GM18517 (cell line): ENCODE data around the gene LRBA.

Experiments
- ATAC-seq: cut with Tn5 transposase; IDR thresholded peaks from one replicate; pipeline ENCODE4 v1.9.1; 2021; ENCODE audit warnings: mild to moderate bottlenecking, moderate library complexity; ENCODE audit not compliant: unreplicated experiment

LRBA gene

DNA sequence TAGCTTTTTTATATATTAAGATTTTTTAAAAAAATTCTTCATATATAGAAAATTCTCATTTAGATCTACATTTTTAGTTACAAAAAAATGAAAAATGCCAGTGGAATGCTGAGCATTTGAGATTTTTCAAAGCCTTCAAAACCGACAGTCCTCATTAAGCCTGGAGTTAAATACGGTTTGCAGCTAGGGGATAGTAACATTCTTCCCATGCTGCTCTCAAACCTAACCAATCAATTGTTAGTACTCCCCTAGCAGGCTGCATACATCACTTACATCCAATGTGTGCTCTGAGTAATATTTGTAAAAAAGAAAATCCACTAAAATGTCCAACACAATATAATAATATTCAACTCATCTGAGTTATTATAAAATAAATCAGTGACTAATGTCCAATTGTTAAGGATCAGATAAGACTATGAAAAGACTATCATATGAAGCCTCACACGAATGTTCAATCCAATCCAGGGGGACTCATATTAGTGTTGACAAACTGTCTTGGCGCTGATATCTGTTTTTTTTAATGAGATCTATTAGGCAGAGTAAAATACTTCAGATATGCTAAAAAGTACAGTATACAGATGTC lies 660.8 kb downstream of the LRBA start:
- no peak for ATAC-seq

DNA sequence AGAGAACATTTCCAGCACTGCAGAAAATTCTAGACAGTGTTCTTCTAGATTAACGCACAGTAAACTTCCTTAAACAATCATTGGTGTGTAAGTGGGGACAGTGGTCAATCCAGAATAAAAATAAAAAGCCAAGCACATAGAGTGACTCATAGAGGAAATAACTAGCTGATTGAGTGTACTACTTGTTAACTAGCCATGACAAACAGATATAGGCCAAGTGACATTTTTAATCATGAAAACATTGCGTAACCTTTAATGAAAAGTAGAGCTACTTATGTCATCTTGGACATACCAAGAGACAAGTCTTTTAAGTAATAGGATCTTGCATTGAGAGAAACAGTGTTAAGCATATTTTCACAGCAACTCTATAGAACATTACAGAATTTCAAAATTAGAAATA lies 667.0 kb downstream of the LRBA start:
- no peak for ATAC-seq

DNA sequence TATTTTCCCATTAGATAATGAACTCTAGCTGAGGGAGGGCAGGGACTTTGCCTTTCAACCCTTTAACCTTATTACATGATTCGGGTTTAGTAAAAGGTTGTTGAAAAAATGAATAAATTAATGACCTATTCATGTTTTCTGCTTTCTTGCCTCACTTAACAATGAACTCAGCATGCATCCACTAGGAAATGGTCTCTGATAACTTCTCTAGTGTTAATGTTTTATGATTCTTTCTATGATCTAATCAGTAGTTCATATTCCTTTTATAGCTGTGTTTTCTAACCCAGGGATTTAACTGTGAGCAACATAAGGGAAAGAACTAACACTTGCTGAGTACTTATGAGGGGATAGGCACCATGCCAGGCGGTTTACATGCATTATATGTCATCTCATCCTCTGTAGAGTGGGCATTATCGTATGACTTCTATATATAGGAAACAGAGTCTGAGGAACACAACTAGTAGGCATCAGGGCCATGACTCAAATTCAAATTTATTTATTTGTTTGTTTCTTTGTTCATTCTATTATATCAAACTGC lies 669.8 kb downstream of the LRBA start:
- no peak for ATAC-seq

DNA sequence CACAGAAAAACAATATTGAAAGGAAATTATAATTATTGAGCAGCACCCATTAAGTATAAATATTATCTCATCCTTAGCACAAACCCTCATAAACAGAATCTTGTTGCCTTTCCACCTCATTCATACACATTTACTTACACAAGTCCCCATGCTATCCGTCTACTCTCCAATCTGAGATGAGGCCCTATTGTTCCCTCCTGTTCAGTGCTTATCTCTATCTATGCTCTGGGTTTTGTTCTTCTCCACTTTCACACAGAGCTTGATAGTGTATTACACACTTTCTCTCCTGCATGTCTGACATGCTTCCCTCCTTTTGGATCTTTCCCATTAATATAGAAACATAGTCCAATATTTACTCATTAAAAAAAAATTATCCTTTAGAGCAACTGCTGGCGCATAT lies 671.3 kb downstream of the LRBA start:
- ATAC-seq = no peak

DNA sequence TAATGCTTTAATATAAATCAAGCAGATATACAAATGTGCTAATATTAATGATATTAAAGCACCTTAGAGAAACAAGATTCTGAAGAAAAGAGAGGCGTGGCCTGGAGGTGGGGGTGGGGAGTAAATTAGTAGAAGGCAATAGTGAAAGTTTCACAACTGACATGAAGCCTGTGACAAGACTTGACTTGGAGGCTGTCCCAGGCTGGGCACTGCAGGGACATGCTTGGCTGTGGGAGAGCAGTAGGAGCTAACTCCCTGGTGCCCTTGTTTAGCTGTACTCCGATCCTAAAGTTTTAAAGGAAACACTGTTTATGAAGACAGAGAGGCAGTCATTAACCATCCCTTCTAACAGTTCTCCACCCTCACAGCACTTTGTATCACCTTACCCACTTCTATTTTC lies 672.1 kb downstream of the LRBA start:
- ATAC-seq = no peak

DNA sequence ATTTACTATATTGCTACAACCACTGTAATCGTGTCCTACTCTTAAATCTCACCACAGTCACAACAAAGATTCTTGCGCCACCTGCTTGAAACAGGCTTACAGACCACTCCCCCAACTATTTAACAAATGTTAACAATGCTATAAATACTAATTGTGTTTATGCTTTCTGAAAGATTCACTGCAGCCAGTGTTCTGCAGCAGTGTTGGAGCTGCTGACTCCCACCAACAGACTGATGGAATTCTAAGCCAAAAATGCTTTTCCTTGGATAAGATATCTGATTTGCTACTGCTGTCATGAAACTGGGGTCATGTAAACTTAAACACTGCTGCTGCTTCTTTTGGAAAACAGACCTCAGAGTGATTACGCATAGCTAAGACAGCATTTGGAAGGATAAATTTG lies 677.4 kb downstream of the LRBA start:
- no peak for ATAC-seq

DNA sequence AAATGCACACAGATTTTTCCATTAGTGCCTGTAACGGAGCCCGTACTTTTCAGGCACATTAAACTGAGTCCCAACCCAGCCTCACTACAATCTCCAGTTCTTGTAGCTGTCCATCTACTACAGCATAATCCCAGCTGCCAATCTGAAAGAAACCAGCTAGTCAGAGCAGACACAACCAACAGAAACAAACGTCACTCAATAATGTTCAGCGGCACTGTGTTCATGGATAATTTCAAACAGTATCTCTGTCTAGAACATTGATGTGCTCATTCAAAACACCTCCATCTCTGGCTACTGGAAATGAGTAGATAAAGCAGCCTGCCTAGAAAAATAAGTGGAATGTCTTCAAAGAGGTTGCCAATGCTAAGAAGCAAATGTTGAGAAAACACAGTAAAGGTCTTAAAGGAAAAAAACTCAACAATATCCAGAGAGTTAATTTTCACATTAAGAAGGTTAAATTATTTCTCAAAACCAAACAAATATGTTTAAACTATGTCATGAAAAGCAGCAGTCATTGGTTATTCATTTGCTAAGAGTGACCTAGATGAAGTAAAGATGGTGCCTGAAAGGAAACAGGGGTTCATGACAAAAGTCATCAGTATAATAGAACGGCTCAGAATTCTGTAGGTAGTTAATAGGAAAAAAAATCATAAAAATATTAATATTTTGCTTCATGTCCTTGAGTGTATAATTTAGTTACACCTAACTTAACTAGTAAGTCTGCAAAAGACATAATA lies 678.2 kb downstream of the LRBA start:
- ATAC-seq = no peak

DNA sequence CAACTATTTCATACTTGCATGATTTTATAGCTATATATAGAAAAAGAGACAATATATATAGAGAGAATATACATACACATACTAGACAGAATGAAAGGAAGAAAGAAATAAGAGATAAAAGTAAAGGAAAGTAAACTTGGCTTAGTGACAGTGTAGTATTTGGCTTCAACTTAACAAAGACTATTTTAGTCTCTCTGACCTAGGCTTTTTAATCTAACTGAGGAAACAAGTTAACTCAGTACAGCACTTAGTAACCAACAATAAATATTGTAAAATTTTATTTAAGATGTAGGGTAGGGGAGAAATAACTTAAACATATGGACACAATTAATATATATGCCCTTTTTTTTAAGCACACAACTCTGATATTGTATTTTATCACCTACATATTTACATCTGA lies 682.1 kb downstream of the LRBA start:
- no peak for ATAC-seq

DNA sequence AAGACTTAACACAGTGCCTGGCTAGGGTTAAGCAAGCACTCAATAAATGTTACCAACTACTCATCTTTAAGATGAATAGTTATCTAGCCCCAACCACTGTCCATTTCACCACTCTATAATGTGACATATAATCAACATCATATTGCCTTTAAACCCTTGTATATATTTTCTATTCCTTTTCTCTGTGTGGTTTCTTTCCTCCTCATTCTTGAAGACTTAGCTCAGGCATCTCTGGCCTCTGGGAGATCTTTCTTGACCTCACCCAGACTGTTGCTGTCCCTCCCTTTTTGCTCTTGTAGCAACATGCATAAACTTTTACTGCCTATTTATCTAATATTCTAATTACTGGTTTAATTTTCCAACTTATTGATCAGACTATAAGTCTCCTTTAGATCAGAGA lies 683.0 kb downstream of the LRBA start:
- ATAC-seq = no peak

DNA sequence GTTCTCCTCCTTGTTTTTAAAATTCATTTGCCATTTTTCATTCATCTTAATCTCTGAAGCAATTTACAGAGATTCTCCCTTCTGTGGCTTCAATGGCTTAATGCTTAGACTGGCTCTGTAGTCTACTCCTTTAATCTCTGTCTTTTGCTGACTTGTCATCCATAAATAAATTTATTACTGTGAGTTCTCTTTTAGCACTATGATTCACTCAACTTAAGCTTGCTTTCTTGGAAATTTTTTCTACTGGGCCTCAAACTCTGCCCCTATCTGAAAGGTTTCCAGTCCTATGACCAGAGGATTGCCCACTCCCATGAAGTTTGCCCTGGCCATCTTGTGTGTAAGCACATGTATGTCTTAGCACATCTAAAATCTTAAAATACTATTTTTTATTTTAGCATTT lies 685.7 kb downstream of the LRBA start:
- no peak for ATAC-seq

DNA sequence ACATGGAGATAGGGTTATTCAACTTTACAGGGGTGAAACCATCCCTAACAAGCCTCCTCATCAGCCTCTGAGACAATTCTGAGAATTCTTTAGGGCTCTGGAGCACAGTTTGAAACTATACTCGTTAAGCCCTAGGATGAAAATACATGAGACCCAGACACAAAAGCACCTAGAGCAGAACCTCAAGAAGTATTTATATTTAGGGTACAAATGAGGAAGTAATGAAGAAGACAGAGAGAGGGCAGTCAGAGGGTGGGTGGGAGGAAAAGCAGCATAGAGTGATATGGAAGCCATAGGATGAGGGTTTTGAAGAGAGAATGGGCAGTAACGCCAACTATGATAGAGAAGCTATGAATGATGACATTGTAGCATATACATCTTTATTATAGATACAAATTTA lies 686.6 kb downstream of the LRBA start:
- no peak for ATAC-seq

DNA sequence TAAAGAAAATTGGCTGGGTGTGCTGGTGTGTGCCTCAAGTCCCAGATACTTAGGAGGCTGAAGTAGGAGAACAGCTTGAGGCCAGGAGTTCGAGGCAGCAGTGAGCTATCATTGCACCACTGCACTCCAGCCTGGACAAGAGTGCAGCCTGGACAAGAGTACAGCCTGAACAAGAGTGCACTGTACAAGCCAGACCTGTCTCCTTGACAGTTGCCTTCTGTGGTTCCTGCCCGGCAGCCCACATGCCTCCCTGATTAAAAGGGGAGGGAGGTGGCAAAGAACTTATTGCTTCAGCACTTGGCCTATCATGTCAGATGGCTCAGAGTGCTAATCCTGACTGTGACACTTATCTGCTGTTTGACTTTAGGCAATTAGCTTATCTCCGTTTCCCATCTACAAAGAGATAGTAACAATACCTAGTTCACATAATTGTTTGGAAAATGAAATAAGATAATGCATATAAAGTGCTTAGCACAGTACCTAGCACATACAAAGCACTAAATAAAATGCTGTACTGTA lies 687.8 kb downstream of the LRBA start:
- ATAC-seq = no peak

DNA sequence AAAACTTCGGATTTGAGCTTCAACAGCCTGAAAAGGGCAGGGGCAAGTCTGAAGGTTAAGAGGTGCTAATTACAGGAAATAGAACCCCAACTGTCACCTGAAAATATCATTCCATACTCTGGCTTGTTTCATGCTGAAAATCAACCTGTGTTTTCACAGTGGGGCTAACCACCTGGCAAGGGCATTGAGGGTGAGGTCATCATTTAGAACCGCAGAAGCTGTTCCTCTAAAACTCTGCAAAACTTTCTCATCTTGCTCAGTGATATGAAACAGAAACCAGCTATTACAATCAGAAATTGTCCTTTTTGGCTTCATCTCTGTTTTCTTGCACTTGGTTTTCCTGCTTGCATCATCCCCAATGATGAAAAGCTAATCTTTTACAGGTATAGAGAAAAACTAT lies 689.2 kb downstream of the LRBA start:
- ATAC-seq = peak; percentile 97

DNA sequence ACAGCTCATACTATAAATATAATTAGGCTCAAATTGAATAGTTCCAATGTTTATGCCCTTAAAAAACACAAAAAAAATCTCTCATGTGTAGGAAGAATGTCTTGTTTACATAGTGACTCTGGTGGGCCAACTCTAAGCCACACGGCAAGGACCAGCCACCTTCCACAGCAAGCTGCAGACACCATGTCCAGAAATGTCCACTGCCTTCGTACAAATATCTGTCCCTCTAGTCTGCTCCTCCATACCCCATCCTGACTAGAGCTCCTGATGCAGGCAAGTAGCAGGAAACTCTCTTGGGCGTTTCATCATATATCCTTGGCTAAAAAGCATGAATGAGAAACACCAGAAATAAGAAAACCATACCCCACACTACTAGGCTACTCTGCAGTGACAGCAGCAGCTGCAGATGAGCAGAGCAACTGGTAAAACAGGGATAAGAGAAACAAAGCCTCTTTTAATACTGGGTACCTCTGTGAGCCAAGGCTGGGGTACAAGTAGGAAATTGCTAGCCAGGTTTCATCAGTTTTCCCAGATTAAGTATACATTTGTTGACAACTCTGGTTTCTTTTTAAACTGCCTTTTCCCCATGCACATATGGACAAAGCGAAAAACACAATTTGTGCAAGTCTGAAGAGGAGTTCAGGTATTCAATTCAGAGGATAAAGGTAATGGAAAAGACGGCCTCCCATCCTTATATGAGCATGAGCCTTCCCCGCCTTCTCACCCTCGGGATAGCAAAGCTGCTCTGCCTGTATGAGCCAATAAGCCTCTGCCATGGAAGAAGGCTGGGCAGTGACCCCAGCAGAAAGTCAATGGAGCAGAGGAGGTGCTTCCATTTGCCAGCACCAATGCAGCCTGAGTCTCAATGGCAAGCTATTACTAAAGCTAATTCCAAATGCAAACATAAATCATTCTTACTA lies 691.4 kb downstream of the LRBA start:
- no peak for ATAC-seq

DNA sequence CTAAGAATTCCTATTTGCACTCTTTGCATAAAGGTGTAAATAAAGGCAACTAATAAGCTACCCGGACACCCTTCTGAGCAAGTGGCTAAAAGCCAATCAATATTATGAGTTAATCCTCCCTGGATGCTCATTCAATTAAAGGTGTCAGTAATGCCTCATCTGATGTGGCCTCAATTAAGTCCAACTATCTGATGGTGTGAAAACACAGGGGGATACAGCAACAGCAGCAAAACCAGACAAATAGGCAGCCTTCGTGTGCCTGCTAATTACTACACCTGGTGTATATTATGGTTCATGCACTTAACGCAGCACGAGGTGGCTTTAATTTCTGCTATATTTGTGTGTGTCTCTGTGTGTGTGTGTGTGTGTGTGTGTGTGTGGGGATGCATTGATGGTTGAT lies 692.4 kb downstream of the LRBA start:
- no peak for ATAC-seq

DNA sequence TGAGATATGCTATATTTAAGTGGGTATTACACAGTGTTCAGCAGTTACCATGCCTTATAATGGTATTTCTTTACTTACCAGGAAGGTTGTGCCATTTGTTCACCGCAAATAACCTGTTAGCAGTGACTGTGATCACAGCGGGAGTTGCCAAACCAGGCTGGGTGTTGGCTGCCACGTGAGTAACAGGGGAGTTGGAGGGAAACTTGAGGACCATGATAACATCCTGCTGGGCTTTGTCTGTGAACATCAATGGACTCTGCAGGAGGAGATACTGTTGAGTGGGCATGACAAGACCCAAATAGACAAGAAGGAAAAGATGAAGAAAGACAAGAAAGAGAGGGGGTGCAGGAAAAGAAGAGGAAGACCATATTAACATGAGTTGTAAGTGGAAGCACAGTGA lies 694.0 kb downstream of the LRBA start:
- no peak for ATAC-seq

DNA sequence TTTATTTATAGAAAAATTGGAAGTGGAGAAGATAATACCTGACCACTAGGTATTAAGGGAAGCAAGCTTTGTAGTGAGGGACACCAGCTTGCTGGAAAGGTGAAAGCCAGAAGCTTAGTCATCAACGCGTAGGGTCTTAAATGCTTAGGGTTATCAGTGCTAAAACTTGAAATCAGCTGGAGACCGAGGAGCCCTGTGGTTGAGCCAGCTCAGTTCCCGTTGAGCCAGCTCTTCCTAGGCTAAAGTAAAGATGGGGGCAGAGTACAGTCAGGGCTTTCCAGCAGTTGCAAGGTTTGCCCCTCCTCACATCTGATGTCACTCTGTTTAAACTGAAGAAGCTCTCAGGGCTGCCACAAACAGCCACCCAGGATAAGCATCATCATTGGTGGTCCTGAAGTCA lies 696.1 kb downstream of the LRBA start:
- no peak for ATAC-seq

DNA sequence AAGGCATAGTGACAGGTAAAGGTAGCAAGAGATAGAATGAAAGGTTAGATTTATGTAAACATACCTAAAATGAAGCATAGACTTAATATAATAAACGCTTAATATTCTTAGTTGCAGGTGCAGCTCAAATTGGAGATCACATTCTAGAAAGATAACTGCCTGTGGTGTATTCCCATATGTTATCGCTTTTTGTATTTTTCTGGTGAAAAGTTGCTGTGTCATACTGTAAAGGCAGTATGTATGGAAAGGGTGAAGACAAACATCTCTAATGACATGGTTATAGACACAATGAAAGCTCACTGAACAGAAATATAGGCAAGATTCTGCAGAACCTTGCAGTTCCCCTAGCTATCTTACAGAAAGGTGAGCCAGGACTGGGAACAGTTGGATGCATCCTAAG lies 696.6 kb downstream of the LRBA start:
- no peak for ATAC-seq

DNA sequence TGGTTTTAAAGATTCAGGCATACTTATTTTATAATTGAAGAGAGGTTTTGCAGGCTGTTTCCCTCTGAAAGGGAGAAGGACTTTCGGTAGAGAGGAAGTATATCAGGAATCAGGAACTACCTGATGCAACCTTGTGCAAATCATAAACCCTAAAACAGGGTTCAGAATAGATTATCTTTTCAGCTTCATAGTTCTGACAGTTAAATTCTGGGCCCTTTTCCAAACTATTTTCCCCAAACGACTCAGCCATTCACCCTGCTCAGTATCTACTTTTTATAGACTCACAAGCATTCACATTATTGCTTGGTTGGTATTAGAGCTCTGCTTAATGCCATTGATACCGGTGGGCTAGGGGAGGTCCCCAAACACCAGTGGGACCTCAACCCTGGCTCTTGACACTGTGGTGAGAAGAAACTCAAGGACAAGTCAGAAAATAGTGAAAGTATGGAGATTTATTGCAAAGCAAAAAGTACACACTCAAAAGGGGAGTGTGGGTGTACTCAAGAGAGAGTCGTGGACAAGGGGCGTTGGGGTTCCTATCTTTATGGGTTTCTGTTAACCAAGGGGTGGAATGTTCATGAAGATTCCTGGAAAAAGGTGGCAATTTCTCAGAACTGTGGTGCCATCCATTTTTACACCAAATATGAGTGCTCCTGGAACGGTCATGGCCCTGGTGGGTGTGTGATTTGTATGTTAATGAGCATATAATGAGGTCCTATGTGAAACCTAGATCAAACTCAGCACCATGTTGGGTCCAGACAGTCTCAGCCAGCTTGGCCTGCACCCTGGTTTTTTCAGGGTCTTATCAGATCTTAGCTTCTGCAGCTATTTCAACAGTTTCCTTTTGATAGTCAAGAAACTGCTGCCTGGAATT lies 698.5 kb downstream of the LRBA start:
- ATAC-seq = no peak

DNA sequence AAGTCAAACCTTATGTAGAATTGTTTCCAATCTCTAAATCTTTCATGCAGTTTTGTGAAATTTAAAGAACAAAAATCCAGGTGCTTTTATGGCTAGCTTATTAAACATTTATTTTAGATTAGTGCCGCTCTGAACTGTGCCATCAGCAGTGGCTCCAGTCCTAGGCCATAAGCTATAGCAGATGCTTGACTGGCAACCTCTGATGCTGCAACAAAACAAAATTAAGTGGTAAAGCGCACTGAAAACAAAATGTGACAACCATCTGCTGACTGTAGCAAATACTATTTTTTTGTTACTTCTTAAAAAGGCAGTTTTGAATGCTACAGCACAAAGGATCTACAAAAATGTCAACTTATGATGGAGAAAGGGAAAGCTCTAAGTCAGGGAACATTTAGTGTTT lies 699.4 kb downstream of the LRBA start:
- no peak for ATAC-seq

DNA sequence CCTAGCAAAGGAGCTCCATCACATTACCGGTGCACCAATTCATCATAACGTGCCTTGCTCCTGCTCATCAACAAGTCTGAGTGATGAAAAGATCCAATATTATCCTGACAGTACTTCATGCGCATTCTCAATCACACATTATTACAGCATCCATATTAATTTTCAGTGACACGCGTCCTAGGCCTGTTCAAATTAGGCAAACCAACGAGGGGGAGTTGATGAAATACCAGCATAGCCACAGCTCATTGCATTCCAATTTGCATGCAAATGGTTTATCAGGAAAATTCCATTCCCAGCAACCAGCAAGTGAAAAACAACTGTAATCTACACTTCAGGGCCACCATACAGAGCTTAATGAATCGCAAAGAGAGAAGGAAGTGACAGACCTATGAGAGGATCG lies 699.9 kb downstream of the LRBA start:
- ATAC-seq = no peak
